ENCODE measurements around the gene CKAP2L. TPM values are rescaled to one million over a fixed set of nuclear protein-coding genes. Genes with fewer than 3 reads are reported as not detected.

Gene CKAP2L
- total and polyA plus RNA-seq, 4 donors, result 0.19 to 15.9 (median 0.91) TPM; not detected in 1

- TF ChIP-seq FOXA1 (IDR thresholded peaks at IDR 0.05) (no peak), TAF1 (conservative IDR thresholded peaks at IDR 0.05) (no peak), ZBTB33 (IDR thresholded peaks at IDR 0.05) (no peak), GABPA (IDR thresholded peaks at IDR 0.05 in 1 of 2, conservative IDR thresholded peaks at IDR 0.05 in 1 of 2) (no peak), NR2F2 (IDR thresholded peaks at IDR 0.05) (no peak)
- TF ChIP-seq, protein P1, sequence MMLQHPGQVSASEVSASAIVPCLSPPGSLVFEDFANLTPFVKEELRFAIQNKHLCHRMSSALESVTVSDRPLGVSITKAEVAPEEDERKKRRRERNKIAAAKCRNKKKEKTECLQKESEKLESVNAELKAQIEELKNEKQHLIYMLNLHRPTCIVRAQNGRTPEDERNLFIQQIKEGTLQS (IDR thresholded peaks at IDR 0.05), result no peak
- TF ChIP-seq, protein P2, sequence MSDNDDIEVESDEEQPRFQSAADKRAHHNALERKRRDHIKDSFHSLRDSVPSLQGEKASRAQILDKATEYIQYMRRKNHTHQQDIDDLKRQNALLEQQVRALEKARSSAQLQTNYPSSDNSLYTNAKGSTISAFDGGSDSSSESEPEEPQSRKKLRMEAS (IDR thresholded peaks at IDR 0.05), result no peak
- no peaks in the 10 kb centered on the region for H3K9me3 ChIP-seq (ENCODE audit: control insufficient read depth in 4 of 4, low read length in 3 of 4)
- WGBS, result 80% methylated on average over 3 of the region's 3 CpGs
These were observed 46.9 kb upstream of the CKAP2L start for GRCh38 chr2:112811276-112811831.

GRCh38 chr2:112809112-112809511 lies 44.7 kb upstream of the CKAP2L start:
- Histone ChIP-seq H3K9me3 (ENCODE audit: control insufficient read depth in 4 of 4, low read length in 3 of 4) (no peaks in the 10 kb centered on the region), H3K27ac (ENCODE audit: low read depth in 1 of 2, low read length in 2 of 2) (peak overlapping the region in 1 of 2 donors; percentile 29), H3K27me3 (ENCODE audit: control insufficient read depth in 4 of 4, insufficient read depth in 4 of 4, low read length in 3 of 4) (no peaks in the 10 kb centered on the region), H3K4me1 (ENCODE audit: control insufficient read depth in 4 of 4, insufficient read depth in 4 of 4, low read length in 3 of 4) (peaks cover 2 to 15% (median 3%) of the 10 kb centered on the region in 4 donors), H3K9ac (ENCODE audit: low read depth in 1 of 2, low read length in 2 of 2) (no peak overlapping the region), H3K4me3 (ENCODE audit: low read depth in 1 of 3, low read length in 3 of 3) (no peak overlapping the region), H3K36me3 (ENCODE audit: control insufficient read depth in 4 of 4, insufficient read depth in 3 of 4, low read depth in 1 of 4, low read length in 3 of 4) (no peaks in the 10 kb centered on the region)
- TF ChIP-seq NR2F2 (IDR thresholded peaks at IDR 0.05), result peak; percentile 30
- TF ChIP-seq TAF1 (conservative IDR thresholded peaks at IDR 0.05), result no peak
- TF ChIP-seq, protein P3, sequence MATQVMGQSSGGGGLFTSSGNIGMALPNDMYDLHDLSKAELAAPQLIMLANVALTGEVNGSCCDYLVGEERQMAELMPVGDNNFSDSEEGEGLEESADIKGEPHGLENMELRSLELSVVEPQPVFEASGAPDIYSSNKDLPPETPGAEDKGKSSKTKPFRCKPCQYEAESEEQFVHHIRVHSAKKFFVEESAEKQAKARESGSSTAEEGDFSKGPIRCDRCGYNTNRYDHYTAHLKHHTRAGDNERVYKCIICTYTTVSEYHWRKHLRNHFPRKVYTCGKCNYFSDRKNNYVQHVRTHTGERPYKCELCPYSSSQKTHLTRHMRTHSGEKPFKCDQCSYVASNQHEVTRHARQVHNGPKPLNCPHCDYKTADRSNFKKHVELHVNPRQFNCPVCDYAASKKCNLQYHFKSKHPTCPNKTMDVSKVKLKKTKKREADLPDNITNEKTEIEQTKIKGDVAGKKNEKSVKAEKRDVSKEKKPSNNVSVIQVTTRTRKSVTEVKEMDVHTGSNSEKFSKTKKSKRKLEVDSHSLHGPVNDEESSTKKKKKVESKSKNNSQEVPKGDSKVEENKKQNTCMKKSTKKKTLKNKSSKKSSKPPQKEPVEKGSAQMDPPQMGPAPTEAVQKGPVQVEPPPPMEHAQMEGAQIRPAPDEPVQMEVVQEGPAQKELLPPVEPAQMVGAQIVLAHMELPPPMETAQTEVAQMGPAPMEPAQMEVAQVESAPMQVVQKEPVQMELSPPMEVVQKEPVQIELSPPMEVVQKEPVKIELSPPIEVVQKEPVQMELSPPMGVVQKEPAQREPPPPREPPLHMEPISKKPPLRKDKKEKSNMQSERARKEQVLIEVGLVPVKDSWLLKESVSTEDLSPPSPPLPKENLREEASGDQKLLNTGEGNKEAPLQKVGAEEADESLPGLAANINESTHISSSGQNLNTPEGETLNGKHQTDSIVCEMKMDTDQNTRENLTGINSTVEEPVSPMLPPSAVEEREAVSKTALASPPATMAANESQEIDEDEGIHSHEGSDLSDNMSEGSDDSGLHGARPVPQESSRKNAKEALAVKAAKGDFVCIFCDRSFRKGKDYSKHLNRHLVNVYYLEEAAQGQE (IDR thresholded peaks at IDR 0.05), result no peak
- no peak for TF ChIP-seq GABPA (IDR thresholded peaks at IDR 0.05 in 1 of 2, conservative IDR thresholded peaks at IDR 0.05 in 1 of 2)
- TF ChIP-seq YY1 (IDR thresholded peaks at IDR 0.05), result peak; percentile 22
- no peak for TF ChIP-seq EGR1 (IDR thresholded peaks at IDR 0.05; ENCODE audit: low read depth in 2 of 2)
- TF ChIP-seq CTCF (IDR thresholded peaks at IDR 0.05; ENCODE audit: low read depth, low read length, missing input control), result no peak
- TF ChIP-seq SP1 (IDR thresholded peaks at IDR 0.05), result no peak
- no peak for TF ChIP-seq RAD21 (IDR thresholded peaks at IDR 0.05)
- peak; percentile 49 to 53 for TF ChIP-seq HNF4A (conservative IDR thresholded peaks at IDR 0.05)
- TF ChIP-seq, protein P1 (IDR thresholded peaks at IDR 0.05), result no peak
- no peak for TF ChIP-seq ZBTB33 (IDR thresholded peaks at IDR 0.05)
- TF ChIP-seq JUND (IDR thresholded peaks at IDR 0.05), result no peak
- TF ChIP-seq HNF4G (IDR thresholded peaks at IDR 0.05), result no peak
- TF ChIP-seq, protein P2 (IDR thresholded peaks at IDR 0.05), result no peak
- peak; percentile 13 for TF ChIP-seq FOXA2 (IDR thresholded peaks at IDR 0.05)
- peak; percentile 27 to 39 for TF ChIP-seq RXRA (IDR thresholded peaks at IDR 0.05)
- TF ChIP-seq FOXA1 (IDR thresholded peaks at IDR 0.05), result no peak
- no peak for DNase-seq (ENCODE audit: low spot score)

More at GRCh38 chr2:112811276-112811831, 46.9 kb upstream of the CKAP2L start:
- Histone ChIP-seq H3K27ac (ENCODE audit: low read depth in 1 of 2, low read length in 2 of 2) (peak overlapping the region in 1 of 2 donors; percentile 9), H3K9ac (ENCODE audit: low read depth in 1 of 2, low read length in 2 of 2) (no peak overlapping the region), H3K4me3 (ENCODE audit: low read depth in 1 of 3, low read length in 3 of 3) (no peak overlapping the region), H3K4me1 (ENCODE audit: control insufficient read depth in 4 of 4, insufficient read depth in 4 of 4, low read length in 3 of 4) (peaks cover 2 to 16% (median 3%) of the 10 kb centered on the region in 4 donors), H3K27me3 (ENCODE audit: control insufficient read depth in 4 of 4, insufficient read depth in 4 of 4, low read length in 3 of 4) (no peaks in the 10 kb centered on the region), H3K36me3 (ENCODE audit: control insufficient read depth in 4 of 4, insufficient read depth in 3 of 4, low read depth in 1 of 4, low read length in 3 of 4) (no peaks in the 10 kb centered on the region)
- DNase-seq (ENCODE audit: low spot score), result no peak

Data from liver (tissue), 9 donors.